Liver (tissue), 9 donors: ENCODE results near the gene MEAK7. TPM values are rescaled to one million over a fixed set of nuclear protein-coding genes. Genes with fewer than 3 reads are reported as not detected.
A peak's percentile ranks its signal among the peaks of the same experiment; 100 is the strongest.

Source experiments
- DNase-seq: peaks from one replicate; pipeline ENCODE4 v3.0.0-alpha.2; 2017; ENCODE audit warnings: low spot score
- H3K27ac ChIP-seq, 2 donors: one replicate each; pipeline ENCODE4 v1.7.0; 2013; ENCODE audit warnings: inconsistent platforms in 2 of 2, low read length in 2 of 2, control low read depth in 1 of 2, low read depth in 1 of 2, mild to moderate bottlenecking in 1 of 2
- H3K27me3 ChIP-seq, 4 donors: one replicate each; pipeline versions ENCODE4 v1.6.1 to v1.7.0; 2013; ENCODE audit warnings: low read length in 3 of 4, inconsistent platforms in 1 of 4, mild to moderate bottlenecking in 1 of 4, moderate library complexity in 1 of 4; ENCODE audit not compliant: control insufficient read depth in 4 of 4, insufficient read depth in 4 of 4
- H3K36me3 ChIP-seq, 4 donors: one replicate each; pipeline versions ENCODE4 v1.6.1 to v1.7.0; 2013; ENCODE audit warnings: low read length in 3 of 4, mild to moderate bottlenecking in 3 of 4, low read depth in 1 of 4, moderate library complexity in 1 of 4; ENCODE audit not compliant: control insufficient read depth in 4 of 4, insufficient read depth in 3 of 4
- H3K4me1 ChIP-seq, 4 donors: one replicate each; pipeline versions ENCODE4 v1.6.1 to v1.7.0; 2013; ENCODE audit warnings: low read length in 3 of 4, mild to moderate bottlenecking in 3 of 4, moderate library complexity in 1 of 4; ENCODE audit not compliant: control insufficient read depth in 4 of 4, insufficient read depth in 4 of 4
- H3K4me3 ChIP-seq, 3 donors: one replicate each; pipeline versions ENCODE4 v1.6.1 to v1.7.0; 2013; ENCODE audit warnings: low read length in 3 of 3, control low read depth in 1 of 3, low read depth in 1 of 3, mild to moderate bottlenecking in 1 of 3
- H3K9ac ChIP-seq, 2 donors: one replicate each; pipeline ENCODE4 v1.7.0; 2013; ENCODE audit warnings: low read length in 2 of 2, mild to moderate bottlenecking in 2 of 2, moderate library complexity in 2 of 2, control low read depth in 1 of 2, low read depth in 1 of 2
- H3K9me3 ChIP-seq, 4 donors: one replicate each; pipeline versions ENCODE4 v1.6.1 to v1.7.0; 2013; ENCODE audit warnings: low read length in 3 of 4; ENCODE audit not compliant: control insufficient read depth in 4 of 4
- ATF3 ChIP-seq: IDR thresholded peaks from 2 replicates; pipeline ENCODE4 v1.6.1; 2016; ENCODE audit warnings: antibody characterized with exemption
- EGR1 ChIP-seq, 2 donors: IDR thresholded peaks; 2 replicates each; pipeline ENCODE4 v1.6.1; 2016 to 2018; ENCODE audit warnings: antibody characterized with exemption in 2 of 2, low read depth in 2 of 2
- FOXA1 ChIP-seq: IDR thresholded peaks from 2 replicates; pipeline ENCODE4 v1.6.1; 2016; ENCODE audit warnings: antibody characterized with exemption
- FOXA2 ChIP-seq: IDR thresholded peaks from 2 replicates; pipeline ENCODE4 v1.6.1; 2016; ENCODE audit warnings: antibody characterized with exemption
- GABPA ChIP-seq, 2 donors: IDR thresholded peaks in 1 of 2; conservative IDR thresholded peaks in 1 of 2; 2 replicates each; pipeline ENCODE4 v1.6.1; 2016; ENCODE audit warnings: antibody characterized with exemption in 2 of 2, mild to moderate bottlenecking in 1 of 2, moderate library complexity in 1 of 2
- HNF4A ChIP-seq, 2 donors: conservative IDR thresholded peaks; 2 replicates each; pipeline ENCODE4 v1.6.1; 2016; ENCODE audit warnings: antibody characterized with exemption in 2 of 2, mild to moderate bottlenecking in 2 of 2
- HNF4G ChIP-seq: IDR thresholded peaks from 2 replicates; pipeline ENCODE4 v1.6.1; 2016; ENCODE audit warnings: antibody characterized with exemption
- JUND ChIP-seq, 2 donors: IDR thresholded peaks; 2 replicates each; pipeline ENCODE4 v1.6.1; 2016; ENCODE audit warnings: antibody characterized with exemption in 2 of 2
- RAD21 ChIP-seq, 2 donors: IDR thresholded peaks; 2 replicates each; pipeline ENCODE4 v1.6.1; 2016; ENCODE audit warnings: antibody characterized with exemption in 2 of 2, mild to moderate bottlenecking in 2 of 2
- RXRA ChIP-seq, 2 donors: IDR thresholded peaks; 2 replicates each; pipeline ENCODE4 v1.6.1; 2017 to 2018; ENCODE audit warnings: antibody characterized with exemption in 2 of 2, mild to moderate bottlenecking in 1 of 2
- SP1 ChIP-seq: IDR thresholded peaks from 2 replicates; pipeline ENCODE4 v1.6.1; 2018; ENCODE audit warnings: antibody characterized with exemption, mild to moderate bottlenecking
- TAF1 ChIP-seq: conservative IDR thresholded peaks from 2 replicates; pipeline ENCODE4 v1.6.1; 2016; ENCODE audit warnings: antibody characterized with exemption, mild to moderate bottlenecking
- YY1 ChIP-seq: IDR thresholded peaks from 2 replicates; pipeline ENCODE4 v1.6.1; 2016; ENCODE audit warnings: antibody characterized with exemption, mild to moderate bottlenecking
- ZBTB33 ChIP-seq: IDR thresholded peaks from 2 replicates; pipeline ENCODE4 v1.6.1; 2016; ENCODE audit warnings: antibody characterized with exemption
- WGBS: extraction: QIAGEN DNeasy Blood & Tissue Kit; methylation state at CpG from one replicate; pipeline ENCODE4 v1.1.7; 2013; 5-methylcytosine and 5-hydroxymethylcytosine counted together
- polyA plus RNA-seq, 2 donors: library from polyadenylated mRNA; stranded (reverse) in 1 of 2; unstranded in 1 of 2; fragments of 200-250 nt in 1 of 2; fragments of >200 nt in 1 of 2; fragmentation: Nextera tagmentation in 1 of 2; extraction: Ambion mirVana in 1 of 2; gene quantifications; one replicate each; pipeline versions ENCODE4 v1.2.1 to v1.2.3, GENCODE V29; 2013 to 2015
- total RNA-seq, 2 donors: library from RNA; depleted of rRNA; stranded (reverse); fragments of >200 nt; gene quantifications; one replicate each; pipeline ENCODE4 v1.2.3, GENCODE V29; 2014
- TF ChIP-seq, protein P1 (sequence below): fragments of 150-350 bp; IDR thresholded peaks from 2 replicates; pipeline ENCODE4 v1.5.1; 2017; ENCODE audit warnings: improper control_type of control experiment, low read depth, low read length; ENCODE audit not compliant: missing input control
- TF ChIP-seq, protein P2 (sequence below): IDR thresholded peaks from 2 replicates; pipeline ENCODE4 v1.6.1; 2016; ENCODE audit warnings: antibody characterized with exemption
- donor health status: healthy.
- donor health status: healthy.
- donor health status: healthy.
- donor health status: healthy.
- donor health status: healthy.

Gene MEAK7
- total and polyA plus RNA-seq, 4 donors: 1.3 to 4.0 (median 2.2) TPM

GRCh38 chr16:84503751-84504395 is 586 bp downstream of the MEAK7 start:
- Histone ChIP-seq H3K4me1 (peaks cover 2 to 16% (median 10%) of the 10 kb centered on the region in 4 donors), H3K9ac (no peak overlapping the region), H3K36me3 (no peaks in the 10 kb centered on the region), H3K4me3 (peak overlapping the region in 2 of 3 donors; percentile 62 to 67), H3K27ac (peak overlapping the region in 1 of 2 donors; percentile 16), H3K9me3 (no peaks in the 10 kb centered on the region), H3K27me3 (no peaks in the 10 kb centered on the region)
- DNase-seq: no peak
- TF ChIP-seq EGR1 (IDR thresholded peaks at IDR 0.05; ENCODE audit: low read depth in 2 of 2) (no peak), HNF4A (conservative IDR thresholded peaks at IDR 0.05) (no peak), HNF4G (no peak), YY1 (no peak), ZBTB33 (no peak), FOXA2 (no peak), FOXA1 (no peak), ATF3 (no peak), TAF1 (no peak)
- TF ChIP-seq, protein P1, sequence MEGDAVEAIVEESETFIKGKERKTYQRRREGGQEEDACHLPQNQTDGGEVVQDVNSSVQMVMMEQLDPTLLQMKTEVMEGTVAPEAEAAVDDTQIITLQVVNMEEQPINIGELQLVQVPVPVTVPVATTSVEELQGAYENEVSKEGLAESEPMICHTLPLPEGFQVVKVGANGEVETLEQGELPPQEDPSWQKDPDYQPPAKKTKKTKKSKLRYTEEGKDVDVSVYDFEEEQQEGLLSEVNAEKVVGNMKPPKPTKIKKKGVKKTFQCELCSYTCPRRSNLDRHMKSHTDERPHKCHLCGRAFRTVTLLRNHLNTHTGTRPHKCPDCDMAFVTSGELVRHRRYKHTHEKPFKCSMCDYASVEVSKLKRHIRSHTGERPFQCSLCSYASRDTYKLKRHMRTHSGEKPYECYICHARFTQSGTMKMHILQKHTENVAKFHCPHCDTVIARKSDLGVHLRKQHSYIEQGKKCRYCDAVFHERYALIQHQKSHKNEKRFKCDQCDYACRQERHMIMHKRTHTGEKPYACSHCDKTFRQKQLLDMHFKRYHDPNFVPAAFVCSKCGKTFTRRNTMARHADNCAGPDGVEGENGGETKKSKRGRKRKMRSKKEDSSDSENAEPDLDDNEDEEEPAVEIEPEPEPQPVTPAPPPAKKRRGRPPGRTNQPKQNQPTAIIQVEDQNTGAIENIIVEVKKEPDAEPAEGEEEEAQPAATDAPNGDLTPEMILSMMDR: no peak
- TF ChIP-seq, protein P2, sequence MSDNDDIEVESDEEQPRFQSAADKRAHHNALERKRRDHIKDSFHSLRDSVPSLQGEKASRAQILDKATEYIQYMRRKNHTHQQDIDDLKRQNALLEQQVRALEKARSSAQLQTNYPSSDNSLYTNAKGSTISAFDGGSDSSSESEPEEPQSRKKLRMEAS: no peak
- WGBS: 56% methylated on average over 13 of the region's 13 CpGs

DNA sequence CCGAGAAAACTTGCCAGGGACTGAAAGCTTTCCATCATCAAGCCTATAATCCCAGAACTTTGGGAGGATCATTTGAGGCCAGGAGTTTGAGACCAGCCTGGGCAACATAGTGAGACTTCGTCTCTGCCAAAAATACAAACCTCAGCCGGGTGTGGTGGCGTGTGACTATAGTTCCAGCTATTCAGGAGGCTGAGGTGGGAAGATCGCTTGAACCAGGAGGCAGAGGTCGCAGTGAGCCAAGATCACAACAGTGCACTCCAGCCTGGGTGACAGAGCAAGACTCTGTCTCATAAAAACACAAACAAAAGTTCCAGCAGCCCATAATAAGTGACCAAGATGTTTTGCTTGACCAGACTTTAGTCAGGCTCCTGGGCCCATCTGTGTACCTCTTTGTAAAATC is 1.9 kb downstream of the MEAK7 start:
- H3K4me3 ChIP-seq: no peak overlapping the region
- peaks cover 2 to 16% (median 10%) of the 10 kb centered on the region in 4 donors for H3K4me1 ChIP-seq
- TF ChIP-seq TAF1: no peak
- no peak for TF ChIP-seq SP1
- TF ChIP-seq FOXA1: no peak
- no peak for DNase-seq
- no peak overlapping the region for H3K9ac ChIP-seq
- WGBS: 99% methylated on average over 6 of the region's 6 CpGs
- no peaks in the 10 kb centered on the region for H3K27me3 ChIP-seq
- no peak overlapping the region for H3K27ac ChIP-seq
- peaks cover 0 to 3% (median 0%) of the 10 kb centered on the region in 4 donors for H3K36me3 ChIP-seq
- no peaks in the 10 kb centered on the region for H3K9me3 ChIP-seq

GRCh38 chr16:84502075-84502474 is 2.4 kb downstream of the MEAK7 start:
- Histone ChIP-seq H3K9ac (no peak overlapping the region), H3K27me3 (no peaks in the 10 kb centered on the region), H3K4me1 (peaks cover 2 to 16% (median 10%) of the 10 kb centered on the region in 4 donors), H3K9me3 (no peaks in the 10 kb centered on the region), H3K27ac (no peak overlapping the region), H3K4me3 (no peak overlapping the region), H3K36me3 (peaks cover 1 to 4% (median 3%) of the 10 kb centered on the region in 4 donors)
- WGBS: 94% methylated on average over 13 of the region's 13 CpGs
- DNase-seq: no peak
- TF ChIP-seq FOXA2: no peak
- TF ChIP-seq RXRA (IDR thresholded peaks at IDR 0.05): no peak
- no peak for TF ChIP-seq HNF4G
- no peak for TF ChIP-seq JUND (IDR thresholded peaks at IDR 0.05)
- TF ChIP-seq RAD21 (IDR thresholded peaks at IDR 0.05): no peak
- no peak for TF ChIP-seq FOXA1
- TF ChIP-seq EGR1 (IDR thresholded peaks at IDR 0.05; ENCODE audit: low read depth in 2 of 2): no peak
- TF ChIP-seq ZBTB33: no peak
- no peak for TF ChIP-seq SP1
- no peak for TF ChIP-seq GABPA (IDR thresholded peaks at IDR 0.05 in 1 of 2, conservative IDR thresholded peaks at IDR 0.05 in 1 of 2)
- no peak for TF ChIP-seq HNF4A (conservative IDR thresholded peaks at IDR 0.05)
- TF ChIP-seq TAF1: no peak
- TF ChIP-seq, protein P2: no peak
